NCI-H345 treated with DMSO at 0.1 percent for 48 hours (cell line): ENCODE results near the gene TMEM121B.

Experiments used
- DNase-seq: peaks from one replicate; lab custom pipeline; 2025; ENCODE audit not compliant: unreplicated experiment; lab: John Stamatoyannopoulos, UW

Gene TMEM121B

DNA sequence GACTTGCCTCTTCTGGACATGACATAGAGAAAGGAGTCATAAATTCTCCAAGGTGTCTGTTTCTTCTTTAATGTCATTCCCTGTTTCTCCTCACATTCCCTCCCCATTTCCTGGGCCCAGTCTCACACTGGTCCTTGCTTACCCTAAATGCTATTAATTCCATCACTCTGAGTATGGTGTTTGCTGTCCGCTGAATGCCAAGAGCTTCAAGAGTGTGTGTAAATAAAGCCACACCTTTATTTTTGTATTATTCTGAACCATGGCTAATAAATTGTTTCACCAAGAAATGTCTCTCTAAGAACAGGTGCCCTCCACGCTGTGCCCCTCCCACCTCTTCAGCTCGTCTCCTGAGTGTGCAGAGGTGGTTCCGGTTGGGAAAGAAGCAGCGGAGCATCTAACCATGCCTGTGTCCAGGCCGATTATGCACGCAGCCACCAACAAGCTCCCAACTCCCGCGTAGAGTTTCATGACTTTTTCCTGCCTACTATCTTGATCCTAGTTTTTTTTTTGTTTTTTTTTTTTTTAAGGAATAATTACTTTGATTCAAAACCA is 8.6 kb downstream of the TMEM121B start:
- no peak for DNase-seq

DNA sequence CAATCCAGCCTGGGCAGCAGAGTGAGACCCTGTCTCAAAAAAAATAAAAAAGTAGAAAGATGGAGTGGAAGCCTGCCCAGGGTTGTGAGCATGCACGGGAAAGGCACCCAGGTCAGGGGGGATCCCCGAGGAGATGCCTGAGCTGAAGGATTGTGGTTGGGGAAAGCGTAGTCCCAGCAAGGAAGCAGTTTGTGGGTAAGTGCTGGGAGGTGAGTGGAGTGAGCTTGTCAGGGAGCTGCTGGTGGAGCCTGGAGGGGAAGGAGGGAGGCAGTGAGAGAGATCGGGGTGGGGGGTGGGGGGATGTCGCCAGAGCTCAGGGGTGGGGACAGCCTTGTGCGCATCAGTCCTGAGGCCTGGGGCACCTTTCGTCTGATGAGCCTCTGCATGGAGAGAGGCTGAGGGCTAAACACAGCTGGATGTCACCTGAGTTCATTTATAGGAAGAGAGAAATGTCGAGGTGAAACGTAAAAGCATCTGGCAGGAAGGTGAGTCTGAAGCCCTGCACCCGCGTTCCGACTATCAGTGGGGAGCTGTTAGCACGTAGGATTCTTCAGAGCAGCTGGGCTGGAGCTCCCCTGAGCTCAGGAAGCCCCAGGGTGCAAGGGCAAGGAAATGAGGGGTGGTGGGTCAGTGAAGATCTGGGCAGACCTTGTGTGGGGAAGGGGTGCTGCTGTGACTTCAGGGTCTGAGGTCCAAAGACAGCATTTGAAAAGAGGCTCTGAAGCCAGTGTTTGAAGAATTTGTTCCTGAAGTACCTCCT is 10.2 kb downstream of the TMEM121B start:
- DNase-seq = no peak

DNA sequence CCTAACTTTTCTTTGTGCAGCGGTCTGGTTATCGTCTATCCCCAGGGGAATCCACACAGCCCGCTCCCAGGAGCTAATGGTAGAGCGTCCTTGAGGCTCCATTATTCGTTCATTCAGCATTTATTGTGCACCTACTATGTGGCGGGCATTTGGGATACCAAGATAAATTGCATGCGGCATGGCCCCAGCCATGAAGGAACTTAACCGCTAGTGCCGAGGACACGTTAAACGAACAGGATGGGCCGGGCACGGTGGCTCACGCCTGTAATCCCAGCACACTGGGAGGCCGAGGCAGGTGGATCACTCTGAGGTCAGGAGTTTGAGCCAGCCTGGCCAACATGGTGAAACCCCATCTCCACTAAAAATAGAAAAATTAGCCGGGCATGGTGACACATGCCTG is 11.2 kb downstream of the TMEM121B start:
- DNase-seq = no peak

DNA sequence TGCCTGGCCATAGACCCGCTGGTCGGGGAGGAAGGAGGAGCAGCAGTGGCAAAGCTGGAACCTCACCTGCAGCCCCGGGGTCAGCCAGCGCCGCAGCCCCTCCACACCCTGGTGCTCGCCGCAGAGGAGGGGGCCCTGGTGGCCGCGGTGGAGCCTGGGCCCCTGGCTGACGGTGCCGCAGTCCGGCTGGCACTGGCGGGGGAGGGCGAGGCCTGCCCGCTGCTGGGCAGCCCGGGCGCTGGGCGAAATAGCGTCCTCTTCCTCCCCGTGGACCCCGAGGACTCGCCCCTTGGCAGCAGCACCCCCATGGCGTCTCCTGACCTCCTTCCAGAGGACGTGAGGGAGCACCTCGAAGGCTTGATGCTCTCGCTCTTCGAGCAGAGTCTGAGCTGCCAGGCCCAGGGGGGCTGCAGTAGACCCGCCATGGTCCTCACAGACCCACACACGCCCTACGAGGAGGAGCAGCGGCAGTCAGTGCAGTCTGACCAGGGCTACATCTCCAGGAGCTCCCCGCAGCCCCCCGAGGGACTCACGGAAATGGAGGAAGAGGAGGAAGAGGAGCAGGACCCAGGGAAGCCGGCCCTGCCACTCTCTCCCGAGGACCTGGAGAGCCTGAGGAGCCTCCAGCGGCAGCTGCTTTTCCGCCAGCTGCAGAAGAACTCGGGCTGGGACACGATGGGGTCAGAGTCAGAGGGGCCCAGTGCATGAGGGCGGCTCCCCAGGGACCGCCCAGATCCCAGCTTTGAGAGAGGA is 11.9 kb downstream of the TMEM121B start:
- no peak for DNase-seq

DNA sequence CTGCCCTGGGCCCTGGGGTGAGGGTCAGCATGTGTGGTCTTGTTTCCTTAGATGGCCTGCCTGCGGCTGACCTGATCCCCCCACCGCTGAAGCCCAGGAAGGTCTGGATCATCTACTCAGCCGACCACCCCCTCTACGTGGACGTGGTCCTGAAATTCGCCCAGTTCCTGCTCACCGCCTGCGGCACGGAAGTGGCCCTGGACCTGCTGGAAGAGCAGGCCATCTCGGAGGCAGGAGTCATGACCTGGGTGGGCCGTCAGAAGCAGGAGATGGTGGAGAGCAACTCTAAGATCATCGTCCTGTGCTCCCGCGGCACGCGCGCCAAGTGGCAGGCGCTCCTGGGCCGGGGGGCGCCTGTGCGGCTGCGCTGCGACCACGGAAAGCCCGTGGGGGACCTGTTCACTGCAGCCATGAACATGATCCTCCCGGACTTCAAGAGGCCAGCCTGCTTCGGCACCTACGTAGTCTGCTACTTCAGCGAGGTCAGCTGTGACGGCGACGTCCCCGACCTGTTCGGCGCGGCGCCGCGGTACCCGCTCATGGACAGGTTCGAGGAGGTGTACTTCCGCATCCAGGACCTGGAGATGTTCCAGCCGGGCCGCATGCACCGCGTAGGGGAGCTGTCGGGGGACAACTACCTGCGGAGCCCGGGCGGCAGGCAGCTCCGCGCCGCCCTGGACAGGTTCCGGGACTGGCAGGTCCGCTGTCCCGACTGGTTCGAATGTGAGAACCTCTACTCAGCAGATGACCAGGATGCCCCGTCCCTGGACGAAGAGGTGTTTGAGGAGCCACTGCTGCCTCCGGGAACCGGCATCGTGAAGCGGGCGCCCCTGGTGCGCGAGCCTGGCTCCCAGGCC is 12.7 kb downstream of the TMEM121B start:
- no peak for DNase-seq

DNA sequence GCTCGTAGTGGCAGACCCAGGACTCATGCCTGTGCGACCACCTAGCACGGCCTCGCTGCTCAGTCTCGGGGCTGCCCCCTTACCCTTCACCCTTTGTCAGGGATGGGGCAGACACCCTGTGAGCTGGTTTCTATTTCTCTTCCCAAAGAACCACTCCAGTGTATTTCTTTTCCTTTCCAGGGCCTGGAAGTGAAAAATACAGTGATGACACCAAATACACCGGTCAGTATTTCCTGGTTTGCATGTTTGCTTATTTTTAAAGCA is 13.7 kb downstream of the TMEM121B start:
- no peak for DNase-seq

DNA sequence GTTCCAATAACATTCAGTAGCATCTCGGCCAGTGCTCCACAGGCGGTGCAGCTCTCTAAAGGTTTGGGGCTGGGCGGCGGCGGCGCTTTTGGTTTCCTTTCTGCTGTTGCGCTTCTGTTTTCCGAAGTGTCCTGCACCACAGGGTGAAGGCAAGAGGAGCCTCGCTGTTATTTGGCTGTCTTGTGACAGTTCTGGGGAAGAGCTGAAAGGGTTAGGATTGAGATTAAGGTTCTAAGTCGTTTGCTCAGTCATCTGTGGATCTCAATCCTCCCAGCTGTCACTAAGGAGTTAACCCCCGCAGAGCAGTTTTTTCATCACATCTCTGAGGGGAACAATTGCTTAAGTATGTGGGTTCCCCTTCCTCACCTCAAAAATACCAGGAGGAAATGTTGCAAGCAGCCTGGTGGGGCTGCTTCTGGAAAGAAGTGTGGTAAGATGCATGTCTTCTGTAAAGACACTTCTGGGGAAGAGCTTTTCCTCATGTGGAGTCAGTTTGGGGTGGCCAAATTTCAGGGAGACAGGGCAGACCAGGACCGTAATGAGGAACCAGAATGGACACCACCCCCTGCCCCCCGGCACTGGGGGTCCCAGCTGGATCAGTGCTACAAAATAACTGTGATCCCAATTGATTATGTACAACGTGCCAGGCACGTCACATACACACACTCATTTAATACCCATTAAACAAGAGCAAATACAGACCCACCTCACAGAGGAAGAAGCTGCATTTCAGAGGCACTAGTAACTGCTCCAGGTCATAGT is 14.2 kb downstream of the TMEM121B start:
- no peak for DNase-seq

DNA sequence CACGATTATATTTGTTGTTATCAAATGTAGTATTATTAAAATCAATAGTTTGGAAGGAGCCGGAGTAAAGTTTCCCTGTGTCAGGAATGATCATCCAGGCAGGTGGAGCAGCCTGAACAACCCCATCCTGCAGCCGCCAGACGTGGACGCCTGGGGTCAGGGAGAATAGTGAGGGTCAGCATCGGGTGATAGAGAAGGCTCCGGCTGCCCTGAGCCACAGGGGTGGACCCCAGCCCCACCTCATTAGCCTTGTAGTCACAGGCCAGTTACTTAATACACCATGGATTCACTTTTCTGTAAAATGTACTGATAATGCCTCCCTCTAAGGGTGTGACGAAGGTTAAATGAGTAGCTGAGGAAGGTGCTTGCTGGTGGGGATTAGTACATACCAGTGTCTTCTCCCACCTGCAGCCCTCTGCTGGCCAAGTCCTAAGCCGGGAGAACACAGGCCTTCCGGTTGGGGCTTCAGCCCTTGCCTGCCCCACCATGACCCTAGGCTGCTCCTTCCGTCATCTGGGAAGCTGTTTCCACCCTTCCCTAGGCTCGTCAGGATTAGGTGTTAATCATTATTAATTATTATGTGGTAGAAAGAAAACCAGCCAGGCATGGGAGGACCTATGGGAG is 14.9 kb downstream of the TMEM121B start:
- DNase-seq = no peak

DNA sequence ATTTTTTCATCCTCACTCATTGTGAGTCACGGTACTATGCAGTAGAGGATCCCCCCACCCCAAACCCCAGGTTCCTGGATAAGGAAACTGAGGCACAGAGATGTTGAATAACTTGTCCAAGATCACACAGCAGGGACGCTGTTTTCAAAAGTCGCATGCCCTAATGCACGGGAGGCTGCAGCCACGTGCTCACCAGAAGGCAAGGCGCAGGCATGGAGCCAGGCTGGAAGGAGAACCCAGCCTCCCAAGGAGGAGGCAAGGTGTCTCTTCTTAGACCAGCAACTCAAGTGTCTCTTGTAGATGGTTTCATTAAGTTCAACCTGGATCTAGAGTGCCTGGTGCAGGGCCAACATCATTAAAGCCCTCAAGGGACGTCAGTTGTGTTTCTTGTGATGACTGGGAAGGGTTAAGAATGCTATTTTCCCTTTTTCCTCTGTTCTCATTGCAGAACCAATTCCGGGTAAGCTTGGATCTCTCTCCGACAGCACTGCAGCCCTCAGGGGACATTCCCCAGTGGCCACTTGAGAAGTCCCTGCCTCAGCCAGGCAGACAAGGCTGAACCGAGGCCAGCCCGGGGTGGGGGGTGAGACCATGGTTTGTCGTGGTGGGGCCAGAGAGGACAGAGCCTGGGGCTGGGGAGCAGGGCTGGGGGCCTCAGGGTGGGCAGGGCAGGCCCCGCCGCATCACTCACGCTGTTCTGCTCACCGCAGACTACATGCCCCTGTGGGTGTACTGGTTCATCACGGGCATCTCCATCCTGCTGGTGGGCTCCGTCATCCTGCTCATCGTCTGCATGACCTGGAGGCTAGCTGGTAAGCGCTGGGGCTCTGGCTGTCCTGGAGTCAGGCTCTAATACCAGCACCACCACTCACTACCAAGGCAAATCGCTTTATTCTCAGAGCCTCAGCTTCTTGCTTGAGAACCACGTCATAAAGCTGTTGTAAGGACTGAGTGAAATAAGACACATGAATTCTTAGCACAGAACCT is 15.7 kb downstream of the TMEM121B start:
- DNase-seq = no peak

DNA sequence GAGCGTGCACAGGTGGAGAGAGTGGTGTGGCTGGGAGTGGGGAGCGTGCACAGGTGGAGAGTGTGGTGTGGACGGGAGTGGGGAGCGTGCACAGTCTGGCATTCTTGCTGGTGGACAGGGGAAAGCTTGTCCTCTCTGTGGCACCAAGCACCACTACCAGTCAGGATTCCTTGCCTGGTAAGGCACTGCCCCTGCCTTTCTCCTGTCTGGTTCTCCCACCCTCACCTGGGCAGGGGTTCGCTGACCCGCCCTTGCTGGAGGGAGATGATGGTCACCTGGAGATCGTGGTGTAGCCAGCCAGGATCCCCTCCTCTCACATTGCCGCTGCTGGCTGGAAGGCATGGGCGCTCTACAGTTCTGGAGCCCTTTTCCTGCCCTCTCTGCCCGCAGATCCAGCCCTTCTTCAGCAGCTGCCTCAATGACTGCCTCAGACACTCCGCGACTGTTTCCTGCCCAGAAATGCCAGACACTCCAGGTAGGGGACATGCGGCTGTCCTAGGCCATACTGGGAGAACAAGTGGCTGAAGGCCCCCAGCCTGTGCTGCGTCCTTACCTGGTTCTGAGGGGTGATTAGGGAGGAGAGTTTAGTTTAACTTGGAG is 16.7 kb downstream of the TMEM121B start:
- DNase-seq = no peak

DNA sequence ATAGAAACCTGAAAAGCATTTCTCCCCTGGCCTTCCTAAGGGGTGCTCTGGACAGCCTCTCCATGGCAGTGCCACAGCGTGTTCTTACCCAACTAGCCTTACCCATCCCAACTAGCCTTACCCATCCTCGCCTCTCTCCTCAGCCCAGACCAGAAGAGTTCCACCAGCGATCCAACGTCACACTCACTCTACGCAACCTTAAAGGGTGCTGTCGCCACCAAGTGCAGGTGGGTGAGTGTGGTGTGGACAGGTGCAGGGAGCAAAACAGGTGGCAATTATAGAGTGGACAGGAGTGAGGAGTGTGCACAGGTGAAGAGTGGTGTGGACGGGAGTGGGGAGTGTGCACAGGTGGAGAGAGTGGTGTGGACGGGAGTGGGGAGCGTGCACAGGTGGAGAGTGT is 17.8 kb downstream of the TMEM121B start:
- no peak for DNase-seq

DNA sequence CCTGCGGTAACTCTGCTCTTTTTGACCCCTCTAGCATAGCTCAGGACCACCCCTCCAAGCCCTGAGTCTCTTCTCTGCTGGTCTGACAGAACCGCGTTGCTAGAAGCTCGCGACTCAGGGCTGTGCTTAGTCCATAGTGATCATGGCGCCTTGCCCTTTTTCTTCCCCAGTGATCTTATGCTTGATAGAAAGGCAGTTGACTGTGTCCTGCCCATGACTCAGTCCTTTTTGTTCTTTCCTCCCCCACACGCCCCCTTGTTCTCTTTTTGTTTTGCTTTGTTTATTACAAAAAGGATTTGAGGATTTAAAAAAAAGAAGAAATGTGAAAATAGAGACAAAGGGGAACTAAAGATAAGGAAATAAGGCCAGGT is 18.9 kb downstream of the TMEM121B start:
- no peak for DNase-seq

DNA sequence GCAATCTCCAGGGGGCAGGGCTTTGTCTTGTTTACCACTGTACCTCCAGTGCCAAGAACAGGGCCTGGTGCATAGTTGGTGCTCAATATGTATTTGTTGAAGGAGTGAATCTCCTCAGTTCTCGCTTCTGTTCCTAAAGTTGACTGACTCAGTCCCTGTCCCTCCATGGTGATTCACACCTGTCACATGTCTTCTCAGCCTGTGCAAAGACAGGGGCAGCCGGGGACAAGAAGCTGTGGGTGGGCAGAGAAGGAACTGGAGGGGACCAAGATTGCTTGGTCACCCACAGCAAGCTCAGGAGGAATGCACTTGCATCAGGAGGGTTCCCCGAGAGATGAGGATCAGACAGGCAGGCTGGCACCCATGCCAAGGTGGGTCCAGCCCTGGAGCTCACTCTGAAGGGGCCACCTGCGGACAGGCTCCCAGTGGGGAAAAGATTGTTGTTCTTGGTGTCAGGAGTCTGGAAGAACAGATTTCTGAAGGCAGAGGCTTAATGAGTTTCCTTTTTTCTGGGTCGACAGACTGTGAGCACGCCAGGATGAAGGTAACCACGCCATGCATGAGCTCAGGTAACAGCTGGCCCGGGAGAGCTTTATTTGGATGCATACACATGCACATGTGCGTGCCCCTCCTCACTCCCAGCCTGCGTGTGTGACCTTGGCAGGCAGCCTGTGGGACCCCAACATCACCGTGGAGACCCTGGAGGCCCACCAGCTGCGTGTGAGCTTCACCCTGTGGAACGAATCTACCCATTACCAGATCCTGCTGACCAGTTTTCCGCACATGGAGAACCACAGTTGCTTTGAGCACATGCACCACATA is 19.5 kb downstream of the TMEM121B start:
- DNase-seq = no peak

DNA sequence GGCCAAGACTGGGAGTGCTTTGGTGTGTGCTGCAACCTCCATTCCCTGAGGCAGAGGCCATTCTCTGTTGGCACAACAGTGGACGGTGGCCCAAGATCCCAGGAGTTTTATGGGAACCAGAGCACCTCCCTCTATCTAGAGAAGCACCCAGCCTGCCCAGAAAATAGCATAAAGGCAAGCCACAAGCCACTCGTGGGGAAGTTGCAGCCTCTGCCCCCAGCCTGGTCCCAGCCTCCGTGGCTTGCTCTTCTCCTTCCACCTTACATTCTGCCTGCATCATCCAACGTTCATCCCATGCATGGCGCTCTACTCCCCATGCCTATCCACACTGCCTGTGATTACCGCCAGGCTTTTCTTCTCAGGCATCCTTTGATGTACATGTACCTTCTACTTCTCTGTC is 20.5 kb downstream of the TMEM121B start:
- no peak for DNase-seq

DNA sequence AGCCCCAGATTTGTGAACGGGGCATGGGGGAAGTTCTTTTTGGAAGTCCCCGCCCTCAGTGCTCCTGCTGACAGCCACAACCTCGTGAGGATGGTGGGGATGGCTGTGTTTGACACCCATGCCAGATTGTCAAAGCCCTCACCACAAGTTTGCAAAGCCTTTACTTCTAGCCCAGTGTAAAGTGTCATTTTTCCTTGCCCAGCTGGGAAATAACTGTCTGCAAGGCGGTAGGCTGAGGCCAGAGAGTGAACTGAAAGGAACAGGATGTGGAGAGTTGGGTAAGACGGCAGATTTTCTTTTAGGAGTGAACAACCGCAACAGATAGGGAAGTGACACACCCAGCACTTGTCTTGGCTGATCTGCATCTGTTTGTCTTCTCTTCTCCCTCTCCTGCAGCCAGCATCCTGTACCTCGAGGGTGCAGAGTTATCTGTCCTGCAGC is 22.8 kb downstream of the TMEM121B start:
- DNase-seq = no peak

DNA sequence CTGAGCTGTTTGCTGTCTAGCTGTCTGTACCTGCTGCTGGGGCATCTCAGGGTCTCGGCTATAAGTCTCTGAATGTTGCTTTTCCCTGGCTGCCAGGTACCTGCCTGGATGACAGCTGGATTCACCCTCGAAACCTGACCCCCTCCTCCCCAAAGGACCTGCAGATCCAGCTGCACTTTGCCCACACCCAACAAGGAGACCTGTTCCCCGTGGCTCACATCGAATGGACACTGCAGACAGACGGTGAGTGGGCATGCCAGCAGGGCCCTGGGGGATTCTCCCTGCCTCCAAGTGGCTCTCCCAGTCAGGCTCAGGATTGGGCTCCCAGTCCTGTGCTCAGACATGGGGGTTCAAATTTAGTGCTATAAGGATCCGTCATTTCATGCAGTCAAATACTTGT is 23.5 kb downstream of the TMEM121B start:
- DNase-seq = no peak

DNA sequence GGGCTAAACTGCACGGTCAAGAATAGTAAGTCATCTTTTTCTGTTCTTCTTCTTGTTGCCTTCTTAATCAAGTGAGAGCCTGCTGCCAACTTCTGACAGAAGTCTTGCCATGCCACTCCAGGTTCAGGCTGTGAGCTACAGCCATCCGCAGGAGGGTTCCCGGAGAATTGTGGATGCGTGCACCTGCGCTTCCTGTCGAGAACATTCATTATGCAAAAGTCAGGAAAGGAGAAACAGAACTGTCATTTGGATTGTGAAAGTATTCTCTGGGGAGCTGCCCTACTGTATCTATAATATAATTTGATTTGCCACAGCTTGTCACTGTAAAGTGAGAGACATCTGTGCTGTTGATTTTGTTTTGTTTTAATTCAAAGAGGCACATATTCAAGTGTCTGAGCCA is 24.1 kb downstream of the TMEM121B start:
- DNase-seq = no peak

DNA sequence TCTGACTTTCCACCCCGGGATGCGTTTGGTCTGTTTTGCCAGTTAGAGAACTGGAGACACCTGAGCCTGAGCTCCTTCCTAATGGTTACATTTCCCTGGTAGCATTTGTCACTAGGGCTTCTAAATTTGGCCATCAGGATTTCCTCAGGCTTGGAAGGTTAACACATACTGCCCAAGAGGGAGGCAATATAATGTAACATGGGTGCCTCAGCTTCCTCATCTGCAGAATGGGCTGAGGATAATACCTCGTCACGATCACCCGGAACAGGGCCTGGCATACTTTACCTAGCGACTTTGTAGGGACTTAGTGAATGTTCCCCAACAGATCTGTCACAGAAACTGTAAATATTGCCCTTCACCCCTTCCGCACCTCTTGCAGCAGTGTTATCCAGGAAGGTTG is 25.1 kb downstream of the TMEM121B start:
- no peak for DNase-seq
